SK-N-MC (cell line): ENCODE data around the gene CAMKV.

ENCODE experiments used
- EZH2 ChIP-seq: fragments of 200-600 bp; sonication (generic); IDR thresholded peaks from one replicate; pipeline ENCODE4 v1.6.1; 2017; ENCODE audit warnings: antibody characterized with exemption
- POLR2AphosphoS5 ChIP-seq: IDR thresholded peaks from 2 replicates; pipeline ENCODE4 v1.6.1; 2012; ENCODE audit warnings: mild to moderate bottlenecking, low read depth, low read length, borderline replicate concordance

DNA sequence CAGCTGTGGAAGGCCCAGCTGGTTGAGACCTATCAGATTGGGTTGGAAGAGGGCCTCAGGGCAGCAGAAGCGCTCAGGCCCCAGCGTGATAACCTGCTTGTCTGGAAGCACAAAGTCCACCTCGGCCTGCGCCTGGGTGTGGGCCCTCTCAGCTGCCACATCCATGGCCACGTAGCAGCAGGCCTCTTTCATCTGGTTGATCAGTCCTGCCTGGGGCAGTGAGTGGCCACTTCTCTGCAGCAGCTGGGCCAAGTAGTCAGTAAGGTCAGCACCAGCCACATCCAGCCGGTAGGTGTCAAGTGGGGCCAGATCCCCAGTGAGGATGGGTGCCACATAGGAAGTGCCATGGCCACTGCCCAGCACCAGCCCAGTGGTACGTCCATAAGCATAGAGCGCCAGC lies 3.9 kb upstream of the CAMKV start:
- TF ChIP-seq POLR2AphosphoS5 (no peak), EZH2 (no peak)
